ENCODE measurements around the gene MTMR3. TPM values are rescaled to one million over a fixed set of nuclear protein-coding genes. Genes with fewer than 3 reads are reported as not detected.
"Not testable (repeated sequence)": the region's sequence is repeated elsewhere in the genome, so short reads cannot be mapped to it uniquely, and the experiment has no call there.

The MTMR3 gene
- total RNA-seq, 2 donors from 2014 or later, result 25.8 to 44.4 TPM

DNA sequence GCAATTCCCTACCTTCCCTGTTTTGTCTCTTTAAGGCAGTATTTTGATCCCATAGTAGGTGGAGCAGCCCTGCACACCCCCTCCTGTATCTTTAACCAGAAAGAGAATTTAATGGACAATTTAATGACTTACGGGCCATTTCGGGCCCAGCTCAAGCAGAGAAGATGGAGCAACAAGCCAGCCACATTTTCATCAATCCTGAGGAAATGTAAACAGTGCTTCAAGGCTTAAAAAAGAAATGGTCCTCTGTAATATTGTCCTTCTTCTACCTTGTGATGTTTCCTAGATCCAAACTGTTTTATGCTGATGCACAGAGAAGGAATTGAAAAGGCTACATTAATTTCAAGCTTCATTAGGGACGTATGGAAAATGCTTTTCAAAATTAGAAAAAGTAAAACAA lies 88.6 kb downstream of the MTMR3 start:
- H3K9me3 Mint-ChIP-seq, result no peaks in the 10 kb centered on the region
- DNase-seq (ENCODE audit: low spot score in 2 of 2) (no peak), ATAC-seq (no peak)
- no peak overlapping the region for H3K27ac Mint-ChIP-seq
- no peaks in the 10 kb centered on the region for H3K36me3 Mint-ChIP-seq

DNA sequence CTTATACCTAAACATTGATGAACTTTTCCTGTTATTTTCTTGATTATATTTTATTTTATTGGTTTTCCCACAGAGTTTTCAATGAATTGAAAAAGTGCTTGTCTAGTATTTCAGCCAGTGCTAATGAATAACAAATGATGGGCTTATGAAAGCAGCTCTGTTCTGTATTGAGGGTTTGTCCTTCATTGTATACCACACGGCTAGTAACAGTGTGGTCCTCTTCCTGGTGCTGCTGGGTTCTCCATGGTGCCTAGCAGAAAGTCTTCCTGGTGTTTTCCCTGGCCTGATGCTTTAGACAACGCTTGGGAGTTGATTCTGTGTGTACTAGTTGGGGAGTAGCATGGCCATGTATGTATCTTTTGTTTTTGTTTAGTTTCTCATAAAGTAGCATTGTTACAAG lies 89.1 kb downstream of the MTMR3 start:
- Mint-ChIP-seq H3K36me3 (no peaks in the 10 kb centered on the region), H3K27ac (no peak overlapping the region), H3K9me3 (no peaks in the 10 kb centered on the region)
- DNase-seq (ENCODE audit: low spot score in 2 of 2) (no peak), ATAC-seq (no peak)

GRCh38 chr22:29973269-29973668 lies 90.3 kb downstream of the MTMR3 start:
- no peak for DNase-seq (ENCODE audit: low spot score in 2 of 2)
- H3K36me3 Mint-ChIP-seq, result no peaks in the 10 kb centered on the region
- no peak overlapping the region for H3K27ac Mint-ChIP-seq
- no peaks in the 10 kb centered on the region for H3K9me3 Mint-ChIP-seq
- ATAC-seq, result no peak

- DNase-seq (ENCODE audit: low spot score in 2 of 2); H3K9me3 Mint-ChIP-seq; H3K27ac Mint-ChIP-seq; ATAC-seq; H3K36me3 Mint-ChIP-seq: not testable (repeated sequence)
Measured at GRCh38 chr22:29973680-29974079, 90.7 kb downstream of the MTMR3 start.

DNA sequence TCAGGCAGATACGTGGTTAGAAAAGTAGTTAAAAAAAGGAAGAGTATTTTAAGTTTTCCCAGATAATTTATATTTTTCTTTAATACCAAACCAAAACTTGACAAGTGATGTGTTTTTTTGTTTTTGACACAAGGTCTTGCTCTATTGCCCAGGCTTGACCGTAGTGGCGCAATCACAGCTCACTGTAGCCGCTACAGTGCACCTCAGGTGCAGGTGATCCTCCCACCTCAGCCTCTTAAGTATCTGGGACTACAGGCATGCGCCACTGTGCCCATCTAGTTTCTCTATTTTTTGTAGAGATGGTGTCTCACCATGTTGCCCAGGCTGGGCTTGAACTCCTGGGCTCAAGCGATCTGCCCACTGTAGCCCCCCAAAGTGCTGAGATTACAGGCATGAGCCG lies 92.5 kb downstream of the MTMR3 start:
- no peaks in the 10 kb centered on the region for H3K36me3 Mint-ChIP-seq
- no peak overlapping the region for H3K27ac Mint-ChIP-seq
- no peaks in the 10 kb centered on the region for H3K9me3 Mint-ChIP-seq
- ATAC-seq (no peak), DNase-seq (ENCODE audit: low spot score in 2 of 2) (no peak)

GRCh38 chr22:29977107-29977506 lies 94.1 kb downstream of the MTMR3 start:
- no peak for ATAC-seq
- DNase-seq (ENCODE audit: low spot score in 2 of 2), result no peak
- H3K9me3 Mint-ChIP-seq, result no peaks in the 10 kb centered on the region
- H3K27ac Mint-ChIP-seq, result no peak overlapping the region
- H3K36me3 Mint-ChIP-seq, result no peaks in the 10 kb centered on the region

DNA sequence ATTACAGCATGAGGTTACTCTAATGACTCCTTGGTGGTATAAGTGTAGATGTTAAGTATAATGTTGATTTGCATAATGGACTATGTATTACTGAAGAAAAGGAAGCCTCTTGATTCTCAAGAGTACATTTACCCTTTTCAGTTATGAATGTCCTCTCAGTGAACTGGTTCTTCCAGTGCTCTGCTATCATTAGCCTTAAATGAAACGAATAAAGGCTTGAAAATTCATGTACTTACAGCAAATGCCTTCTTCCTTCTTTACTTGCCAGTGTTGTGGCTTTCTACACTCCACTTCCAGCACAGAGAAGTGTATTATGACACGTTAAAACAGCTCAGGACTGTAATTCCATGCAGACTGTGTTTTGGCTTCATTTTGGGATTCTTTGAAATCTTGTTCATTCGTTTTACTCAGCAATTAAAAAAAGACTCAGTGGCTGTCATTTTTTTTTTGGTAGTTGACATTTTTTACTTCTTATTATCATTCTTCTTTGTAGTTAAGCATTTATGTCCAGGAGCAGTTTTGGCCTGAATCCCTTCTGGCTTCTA lies 96.9 kb downstream of the MTMR3 start:
- ATAC-seq (no peak), DNase-seq (ENCODE audit: low spot score in 2 of 2) (no peak)
- Mint-ChIP-seq H3K36me3 (no peaks in the 10 kb centered on the region), H3K9me3 (no peaks in the 10 kb centered on the region), H3K27ac (no peak overlapping the region)

DNA sequence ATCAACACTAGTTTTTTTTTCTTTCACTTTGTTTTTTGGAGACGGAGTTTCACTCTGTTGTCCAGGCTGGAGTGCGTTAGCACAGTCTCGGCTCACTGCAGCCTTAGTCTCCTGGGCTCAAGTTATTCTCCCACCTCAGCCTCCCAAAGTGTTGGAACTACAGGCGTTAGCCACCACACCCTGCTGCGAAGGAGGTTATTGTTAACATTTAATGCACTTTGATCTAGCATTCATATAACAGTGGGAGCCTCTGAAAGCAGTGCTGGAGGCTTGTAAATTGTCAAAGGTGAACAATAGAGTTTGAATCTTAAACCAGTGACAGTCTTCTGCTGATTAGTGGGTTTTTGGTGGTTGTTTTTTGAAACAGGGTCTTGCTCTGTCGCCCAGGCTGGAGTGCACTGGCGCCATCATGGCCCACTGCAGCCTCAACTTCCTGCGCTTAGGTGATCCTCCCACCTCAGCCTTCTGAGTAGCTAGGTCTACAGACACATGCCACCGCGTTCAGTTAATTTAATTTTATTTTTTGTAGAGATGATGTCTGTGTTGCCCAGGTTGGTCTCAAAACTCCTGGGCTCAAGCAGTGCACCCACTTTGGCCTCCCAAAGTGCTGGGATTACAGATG lies 100.4 kb downstream of the MTMR3 start:
- no peaks in the 10 kb centered on the region for H3K9me3 Mint-ChIP-seq

GRCh38 chr22:29985912-29986311 lies 102.9 kb downstream of the MTMR3 start:
- H3K27ac Mint-ChIP-seq, result no peak overlapping the region
- no peaks in the 10 kb centered on the region for H3K9me3 Mint-ChIP-seq
- DNase-seq (ENCODE audit: low spot score in 2 of 2), result no peak
- ATAC-seq, result no peak
- H3K36me3 Mint-ChIP-seq, result peaks cover 0 to 4% of the 10 kb centered on the region in 2 donors

More for the DNA sequence above, 100.4 kb downstream of the MTMR3 start:
- Mint-ChIP-seq H3K27ac (peak overlapping the region in 1 of 2 donors; percentile 19), H3K36me3 (peaks cover 0 to 4% of the 10 kb centered on the region in 2 donors)
- DNase-seq (ENCODE audit: low spot score in 2 of 2) (no peak), ATAC-seq (no peak)

DNA sequence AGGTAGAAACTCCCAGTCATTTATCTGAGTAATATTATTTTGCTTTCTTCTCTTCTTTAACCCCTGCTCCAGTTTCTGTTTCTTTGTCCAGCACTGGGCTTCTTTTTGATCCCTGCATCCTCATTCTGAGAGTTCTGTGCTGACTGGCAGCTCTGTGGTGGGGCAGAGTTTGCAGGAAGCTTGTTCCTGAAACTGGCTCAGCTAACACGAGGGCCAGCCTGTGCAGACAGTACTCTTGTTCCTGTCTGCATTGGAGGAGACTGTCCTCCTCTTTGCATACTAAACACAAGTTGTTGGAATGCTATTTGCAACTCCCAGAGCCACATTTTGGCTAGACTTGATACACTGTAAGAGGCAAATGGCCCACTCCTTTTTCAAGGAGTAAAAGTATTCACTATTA lies 104.2 kb downstream of the MTMR3 start:
- ATAC-seq, result no peak
- Mint-ChIP-seq H3K36me3 (peaks cover 0 to 4% of the 10 kb centered on the region in 2 donors), H3K27ac (no peak overlapping the region)

GRCh38 chr22:29988719-29989118 lies 105.7 kb downstream of the MTMR3 start:
- no peak for ATAC-seq
- Mint-ChIP-seq H3K9me3 (no peaks in the 10 kb centered on the region), H3K36me3 (peaks cover 0 to 4% of the 10 kb centered on the region in 2 donors), H3K27ac (no peak overlapping the region)
- DNase-seq (ENCODE audit: low spot score in 2 of 2), result no peak

More for the DNA sequence above, 104.2 kb downstream of the MTMR3 start:
- no peaks in the 10 kb centered on the region for H3K9me3 Mint-ChIP-seq
- no peak for DNase-seq (ENCODE audit: low spot score in 2 of 2)

DNA sequence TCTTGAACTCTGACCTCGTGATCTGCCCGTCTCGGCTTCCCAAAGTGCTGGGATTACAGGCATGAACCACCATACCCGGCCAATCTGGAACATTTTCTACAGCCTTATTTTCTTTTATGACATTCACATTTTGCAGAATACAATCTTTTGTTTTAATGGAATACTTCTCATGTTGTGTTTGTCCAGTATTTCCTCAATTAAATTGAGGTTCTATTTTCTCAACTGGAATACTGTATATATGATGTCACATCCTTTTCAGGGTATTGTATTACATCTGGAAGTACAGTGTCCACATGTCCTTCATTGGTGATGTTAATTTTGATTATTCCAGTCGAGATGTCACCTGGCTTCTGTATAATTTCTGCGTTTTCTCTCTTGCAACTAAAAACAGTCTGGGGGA lies 106.5 kb downstream of the MTMR3 start:
- no peak for ATAC-seq

GRCh38 chr22:29992341-29993275 lies 109.6 kb downstream of the MTMR3 start:
- H3K27ac Mint-ChIP-seq, result no peak overlapping the region
- no peaks in the 10 kb centered on the region for H3K9me3 Mint-ChIP-seq
- DNase-seq (ENCODE audit: low spot score in 2 of 2), result no peak
- no peaks in the 10 kb centered on the region for H3K36me3 Mint-ChIP-seq
- no peak for ATAC-seq

More for the DNA sequence above, 106.5 kb downstream of the MTMR3 start:
- Mint-ChIP-seq H3K27ac (peak overlapping the region in 1 of 2 donors; percentile 29), H3K9me3 (no peaks in the 10 kb centered on the region), H3K36me3 (peaks cover 0 to 4% of the 10 kb centered on the region in 2 donors)
- no peak for DNase-seq (ENCODE audit: low spot score in 2 of 2)

- Mint-ChIP-seq H3K27ac (peak overlapping the region; percentile 40 to 51), H3K36me3 (no peaks in the 10 kb centered on the region), H3K9me3 (no peaks in the 10 kb centered on the region)
- no peak for DNase-seq (ENCODE audit: low spot score in 2 of 2)
- peak; percentile 62 to 91 for ATAC-seq
Measured at GRCh38 chr22:29994027-29994715, 111.2 kb downstream of the MTMR3 start.

- ATAC-seq (peak in 1 of 2 donors; percentile 11), DNase-seq (ENCODE audit: low spot score in 2 of 2) (no peak)
- Mint-ChIP-seq H3K27ac (peak overlapping the region in 1 of 2 donors; percentile 40), H3K36me3 (no peaks in the 10 kb centered on the region), H3K9me3 (no peaks in the 10 kb centered on the region)
Measured at GRCh38 chr22:29994943-29995342, 112.0 kb downstream of the MTMR3 start.

DNA sequence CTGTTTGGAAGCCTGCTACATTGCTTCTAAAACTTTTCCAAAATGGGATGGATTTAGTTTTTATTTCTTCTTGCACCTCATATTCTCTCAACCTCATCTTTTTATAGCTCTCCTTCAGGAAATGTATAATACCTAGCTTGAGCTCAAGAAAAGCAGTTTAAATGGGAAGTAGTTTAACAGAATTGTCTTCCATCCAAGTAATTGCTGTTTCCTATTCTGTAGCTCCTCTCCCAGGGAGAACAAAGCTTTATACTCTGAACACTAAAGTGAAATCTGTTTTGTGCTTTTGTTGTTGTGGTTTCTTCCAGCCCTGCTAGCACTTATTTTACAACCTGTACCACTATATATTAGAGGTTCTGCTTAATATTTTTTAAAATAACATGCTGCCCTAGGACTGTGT lies 114.1 kb downstream of the MTMR3 start:
- H3K9me3 Mint-ChIP-seq, result no peaks in the 10 kb centered on the region
- ATAC-seq (no peak), DNase-seq (ENCODE audit: low spot score in 2 of 2) (no peak)
- peak overlapping the region in 1 of 2 donors; percentile 11 for H3K27ac Mint-ChIP-seq
- no peaks in the 10 kb centered on the region for H3K36me3 Mint-ChIP-seq

- no peaks in the 10 kb centered on the region for H3K36me3 Mint-ChIP-seq
- ATAC-seq (no peak), DNase-seq (ENCODE audit: low spot score in 2 of 2) (no peak)
- peak overlapping the region in 1 of 2 donors; percentile 11 for H3K27ac Mint-ChIP-seq
- H3K9me3 Mint-ChIP-seq, result no peaks in the 10 kb centered on the region
Measured at GRCh38 chr22:29997516-29997915, 114.5 kb downstream of the MTMR3 start.

All from activated naive CD4-positive, alpha-beta T cell treated with anti-CD3 and anti-CD28 coated beads, Interleukin-2, amount 50 U/mL, for 72 hours (primary cell).